ENCODE results near the gene EXOG.

EXOG gene

GRCh38 chr3:38563070-38563885 is 67.1 kb downstream of the EXOG start:
- Histone ChIP-seq H3K36me3 (ENCODE audit: low read depth) (no peaks in the 10 kb centered on the region), H3K4me3 (ENCODE audit: severe bottlenecking) (no peak overlapping the region), H3K27me3 (ENCODE audit: insufficient read depth, poor library complexity, severe bottlenecking) (no peaks in the 10 kb centered on the region), H3K4me1 (ENCODE audit: insufficient read depth, poor library complexity, severe bottlenecking) (no peaks in the 10 kb centered on the region), H3K9me3 (ENCODE audit: severe bottlenecking) (no peaks in the 10 kb centered on the region), H3K27ac (ENCODE audit: poor library complexity, severe bottlenecking) (no peak overlapping the region)
- TF ChIP-seq CTCF (IDR thresholded peaks at IDR 0.05; ENCODE audit: poor library complexity, severe bottlenecking) = no peak
- DNase-seq (ENCODE audit: low spot score) (no peak), ATAC-seq (ENCODE audit: low read depth) (no peak)

GRCh38 chr3:38563886-38564270 is 67.7 kb downstream of the EXOG start:
- H3K36me3 ChIP-seq (ENCODE audit: low read depth) = no peaks in the 10 kb centered on the region
- no peak overlapping the region for H3K4me3 ChIP-seq (ENCODE audit: severe bottlenecking)
- H3K27me3 ChIP-seq (ENCODE audit: insufficient read depth, poor library complexity, severe bottlenecking) = no peaks in the 10 kb centered on the region
- H3K27ac ChIP-seq (ENCODE audit: poor library complexity, severe bottlenecking) = no peak overlapping the region
- no peaks in the 10 kb centered on the region for H3K9me3 ChIP-seq (ENCODE audit: severe bottlenecking)
- DNase-seq (ENCODE audit: low spot score) (no peak), ATAC-seq (ENCODE audit: low read depth) (no peak)
- no peak for TF ChIP-seq CTCF (IDR thresholded peaks at IDR 0.05; ENCODE audit: poor library complexity, severe bottlenecking)
- no peaks in the 10 kb centered on the region for H3K4me1 ChIP-seq (ENCODE audit: insufficient read depth, poor library complexity, severe bottlenecking)

GRCh38 chr3:38564631-38565338 is 68.6 kb downstream of the EXOG start:
- TF ChIP-seq CTCF (IDR thresholded peaks at IDR 0.05; ENCODE audit: poor library complexity, severe bottlenecking) = no peak
- H3K27me3 ChIP-seq (ENCODE audit: insufficient read depth, poor library complexity, severe bottlenecking) = no peaks in the 10 kb centered on the region
- DNase-seq (ENCODE audit: low spot score) (no peak), ATAC-seq (ENCODE audit: low read depth) (no peak)
- no peak overlapping the region for H3K4me3 ChIP-seq (ENCODE audit: severe bottlenecking)
- no peaks in the 10 kb centered on the region for H3K4me1 ChIP-seq (ENCODE audit: insufficient read depth, poor library complexity, severe bottlenecking)
- no peak overlapping the region for H3K27ac ChIP-seq (ENCODE audit: poor library complexity, severe bottlenecking)
- no peaks in the 10 kb centered on the region for H3K9me3 ChIP-seq (ENCODE audit: severe bottlenecking)
- H3K36me3 ChIP-seq (ENCODE audit: low read depth) = no peaks in the 10 kb centered on the region

GRCh38 chr3:38565339-38566214 is 69.4 kb downstream of the EXOG start:
- no peak for TF ChIP-seq CTCF (IDR thresholded peaks at IDR 0.05; ENCODE audit: poor library complexity, severe bottlenecking)
- no peaks in the 10 kb centered on the region for H3K4me1 ChIP-seq (ENCODE audit: insufficient read depth, poor library complexity, severe bottlenecking)
- no peaks in the 10 kb centered on the region for H3K27me3 ChIP-seq (ENCODE audit: insufficient read depth, poor library complexity, severe bottlenecking)
- H3K9me3 ChIP-seq (ENCODE audit: severe bottlenecking) = no peaks in the 10 kb centered on the region
- ATAC-seq (ENCODE audit: low read depth) = no peak
- H3K4me3 ChIP-seq (ENCODE audit: severe bottlenecking) = no peak overlapping the region
- H3K36me3 ChIP-seq (ENCODE audit: low read depth) = no peaks in the 10 kb centered on the region
- no peak for DNase-seq (ENCODE audit: low spot score)
- no peak overlapping the region for H3K27ac ChIP-seq (ENCODE audit: poor library complexity, severe bottlenecking)
